Peyer's patch (tissue), 4 donors: Measurements from ENCODE around the gene SCFD2.

Experiments used
- CTCF ChIP-seq, 6 experiments: fragments of 450-650 bp in 4 of 6; fragments of 200-600 bp in 2 of 6; sonication (generic) in 1 of 6; IDR thresholded peaks; one replicate each; pipeline ENCODE4 v1.5.1; 2017 to 2019; ENCODE audit warnings: antibody characterized with exemption in 6 of 6, mild to moderate bottlenecking in 3 of 6, moderate library complexity in 1 of 6
- POLR2A ChIP-seq, 2 donors: fragments of 450-650 bp; IDR thresholded peaks; one replicate each; pipeline ENCODE4 v1.5.1; 2017; ENCODE audit warnings: antibody characterized with exemption in 2 of 2, mild to moderate bottlenecking in 2 of 2, moderate library complexity in 2 of 2

GRCh38 chr4:52962721-52963120 is 403.1 kb downstream of the SCFD2 start:
- no peak for TF ChIP-seq CTCF (IDR thresholded peaks at IDR 0.05)
- no peak for TF ChIP-seq POLR2A (IDR thresholded peaks at IDR 0.05)
